Measurements from ENCODE around the gene TIMM17A.

The TIMM17A gene

DNA sequence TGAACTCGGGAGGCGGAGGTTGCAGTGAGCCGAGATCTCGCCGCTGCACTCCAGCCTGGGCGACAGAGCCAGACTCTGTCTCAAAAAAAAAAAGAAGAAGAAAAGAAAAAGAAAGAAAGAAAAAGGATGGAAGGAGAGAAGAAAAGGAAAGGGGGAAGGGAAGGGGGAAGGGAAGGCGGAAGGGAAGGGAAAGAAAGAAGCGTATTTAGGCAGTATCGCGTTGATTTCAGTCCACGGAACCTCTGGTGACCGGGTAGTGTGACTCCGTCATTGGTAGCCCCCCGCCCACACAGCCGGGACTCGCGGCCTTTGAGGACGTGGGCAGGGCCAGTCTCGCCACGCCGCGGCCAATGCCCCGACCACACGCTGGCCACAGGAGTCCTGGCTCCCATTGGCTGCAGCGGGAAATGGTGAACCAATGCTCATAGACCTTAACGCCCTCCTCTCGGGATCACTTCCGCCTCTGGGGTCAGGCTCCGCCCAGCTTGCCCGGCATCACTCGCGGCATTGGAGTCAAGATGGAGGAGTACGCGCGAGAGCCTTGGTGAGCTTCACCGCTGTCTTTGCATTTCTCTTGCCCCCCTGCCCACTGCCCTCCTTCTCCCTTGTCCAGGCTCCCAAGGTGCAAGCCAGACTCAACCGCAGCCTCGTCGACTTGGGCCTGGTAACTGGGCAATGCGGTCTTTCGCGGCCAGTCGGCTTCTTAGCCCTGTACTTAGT is at the start of gene TIMM17A:
Gene TIMM17A (plus strand): TSS at position 495 of the 720 bp plus-strand sequence. CDS start 24 bp downstream, at position 519.
- intact Hi-C loops (cut with DNase I) = loop anchor here (5.0 kb wide), 1 partner anchor 58 kb away; no protein-coding TSS in a partner anchor
- peak; percentile 95 to 99 (median 98) for DNase-seq

- intact Hi-C loops (cut with DNase I) = loop anchor here (5.0 kb wide), 1 partner anchor 256 kb away; the partner anchor contains the start of gene PTPN7
Measured at GRCh38 chr1:201906336-201906735, 49.0 kb upstream of the TIMM17A start.

DNA sequence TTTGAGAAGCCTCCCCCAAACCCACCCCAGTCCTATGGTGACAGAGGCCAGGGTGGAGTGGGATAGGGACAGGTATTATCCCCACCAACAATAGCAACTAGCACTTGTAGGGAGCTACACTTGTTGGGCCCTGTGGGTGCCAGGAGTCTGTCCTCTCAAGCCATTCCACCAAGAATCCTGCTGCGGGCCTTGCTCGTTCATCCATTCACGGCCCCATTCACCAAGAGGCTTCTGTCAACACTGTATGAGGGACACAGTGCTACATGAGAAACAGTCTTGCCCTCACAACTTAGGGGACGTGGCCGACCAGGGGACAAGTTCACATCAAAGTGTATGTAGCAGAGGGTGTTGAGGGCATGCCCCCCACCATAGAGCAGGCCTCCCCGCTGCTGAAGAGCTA is 47.7 kb upstream of the TIMM17A start:
- intact Hi-C loops (cut with DNase I) = loop anchor here (5.0 kb wide), 1 partner anchor 255 kb away; the partner anchor contains the start of gene PTPN7
- DNase-seq = peak in 2 of 10 donors; percentile 49 to 52

More at GRCh38 chr1:201906336-201906735, 49.0 kb upstream of the TIMM17A start:
- DNase-seq = peak in 1 of 10 donors; percentile 70

- intact Hi-C loops (cut with DNase I) = no loop called here
- no peak for DNase-seq
Measured at GRCh38 chr1:201911826-201912571, 43.3 kb upstream of the TIMM17A start.

DNA sequence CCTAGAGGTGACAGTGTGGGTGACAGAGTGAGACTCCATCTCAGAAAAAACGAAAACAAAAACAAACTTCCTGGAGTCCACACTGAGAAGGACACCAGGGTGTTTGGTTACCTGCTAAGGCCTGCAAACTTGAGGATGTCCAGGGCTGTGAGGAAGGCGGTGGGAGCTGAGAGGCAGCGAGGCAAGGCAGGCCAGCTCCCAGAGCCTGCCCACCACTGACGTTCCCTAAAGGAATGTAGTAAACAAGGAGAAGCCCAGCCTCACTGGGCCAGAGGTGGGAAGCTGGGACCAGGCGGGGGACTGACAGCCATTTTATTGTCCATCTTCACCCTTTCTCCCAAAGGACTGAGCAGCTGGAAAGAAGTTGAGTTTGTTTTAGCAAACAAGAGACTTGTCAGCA is 42.5 kb upstream of the TIMM17A start:
- intact Hi-C loops (cut with DNase I) = no loop called here
- DNase-seq = peak in 1 of 10 donors; percentile 50

DNA sequence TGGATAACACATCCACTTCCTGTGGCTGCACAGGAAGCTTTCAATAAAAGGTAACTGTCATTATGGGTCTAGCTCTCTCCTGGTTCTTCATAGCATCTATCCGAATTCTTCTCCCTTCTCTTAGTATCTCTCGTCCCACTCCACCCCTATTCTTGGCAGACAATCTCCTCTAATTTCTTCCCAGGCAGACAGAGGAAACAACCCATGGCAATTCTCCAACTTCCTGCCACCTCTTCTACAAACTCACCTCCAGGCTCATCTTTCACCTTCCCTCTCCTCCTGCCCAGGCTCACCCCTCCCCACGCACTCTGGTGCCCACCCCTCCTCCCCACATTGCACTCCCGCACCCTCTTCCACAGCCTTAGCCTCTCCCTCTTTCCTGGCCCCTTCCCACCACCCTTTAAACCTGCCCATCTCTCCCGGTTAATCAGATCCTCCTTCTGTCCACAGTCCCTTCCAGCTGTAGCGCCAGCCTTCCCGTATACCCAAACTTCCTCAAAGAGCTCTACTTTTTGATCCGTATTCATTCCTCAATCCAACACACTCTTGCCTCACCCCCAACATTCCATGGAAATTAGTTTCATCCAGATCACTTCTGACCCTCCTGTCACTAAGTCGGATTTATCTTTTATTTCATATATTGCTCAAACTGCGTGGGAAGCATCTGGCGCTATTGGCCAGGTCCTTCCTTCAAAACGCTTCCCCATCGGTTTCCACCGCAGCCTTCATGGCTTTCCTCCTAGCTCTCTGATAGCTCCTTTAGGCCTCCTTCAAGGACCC is 40.7 kb upstream of the TIMM17A start:
- peak in 1 of 10 donors; percentile 31 for DNase-seq
- intact Hi-C loops (cut with DNase I) = no loop called here

- DNase-seq = peak in 1 of 10 donors; percentile 62
- intact Hi-C loops (cut with DNase I) = no loop called here
Measured at GRCh38 chr1:201916649-201917249, 38.6 kb upstream of the TIMM17A start.

DNA sequence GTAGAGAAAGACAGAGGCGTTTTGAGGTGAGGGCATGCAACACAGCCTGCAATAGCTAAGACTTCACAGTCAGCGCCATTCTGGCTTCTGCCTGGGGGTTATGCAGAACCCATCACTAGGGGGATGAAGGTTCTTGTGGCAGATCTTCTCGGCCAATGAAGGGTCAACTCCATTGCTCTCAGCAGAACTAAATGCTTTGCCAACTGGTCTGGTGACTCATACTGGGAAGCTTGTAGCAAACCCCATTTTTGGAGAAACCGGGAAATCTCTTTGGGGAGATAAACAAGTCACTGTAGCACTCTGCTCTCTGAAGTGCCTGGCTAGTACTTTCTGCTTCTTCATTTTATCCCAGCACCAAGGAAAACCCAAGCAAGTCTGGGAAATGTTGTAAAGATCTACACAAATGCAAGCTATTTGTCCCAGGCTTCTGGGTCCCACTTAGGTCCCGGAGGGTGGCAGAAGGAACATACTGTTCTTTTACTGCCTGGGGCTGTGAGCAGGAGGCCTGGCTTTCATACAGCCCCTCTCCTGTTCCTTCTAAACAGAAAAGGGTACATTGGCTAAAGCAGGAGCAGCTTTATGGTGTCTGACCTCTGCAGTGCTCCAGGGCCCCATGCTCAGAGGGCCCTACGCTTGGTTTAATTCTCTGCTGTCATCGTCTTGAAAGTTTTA is 37.8 kb upstream of the TIMM17A start:
- intact Hi-C loops (cut with DNase I) = no loop called here
- DNase-seq = no peak

DNA sequence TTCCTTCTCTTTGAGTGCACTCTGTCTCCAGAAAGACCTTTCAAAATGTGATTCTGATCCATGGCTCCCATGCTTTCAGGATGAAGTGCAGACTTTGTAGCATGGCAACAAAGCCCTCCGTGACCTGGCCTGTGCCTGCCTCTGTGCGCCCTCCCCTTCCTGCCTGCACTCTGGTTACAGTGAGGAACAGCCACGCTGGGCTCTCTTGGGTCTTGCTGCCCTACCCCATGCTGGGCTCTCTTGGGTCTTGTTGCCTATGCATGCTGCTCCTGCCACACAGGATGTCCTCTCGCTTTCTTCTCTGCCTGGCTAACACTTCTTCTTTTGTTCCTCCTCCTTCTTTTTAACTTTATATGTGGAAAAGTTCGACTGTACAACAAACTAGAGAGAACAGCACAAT is 37.0 kb upstream of the TIMM17A start:
- intact Hi-C loops (cut with DNase I) = no loop called here

GRCh38 chr1:201921952-201922558 is 33.2 kb upstream of the TIMM17A start:
- DNase-seq = no peak
- intact Hi-C loops (cut with DNase I) = no loop called here

More for the DNA sequence above, 37.0 kb upstream of the TIMM17A start:
- DNase-seq = no peak

DNA sequence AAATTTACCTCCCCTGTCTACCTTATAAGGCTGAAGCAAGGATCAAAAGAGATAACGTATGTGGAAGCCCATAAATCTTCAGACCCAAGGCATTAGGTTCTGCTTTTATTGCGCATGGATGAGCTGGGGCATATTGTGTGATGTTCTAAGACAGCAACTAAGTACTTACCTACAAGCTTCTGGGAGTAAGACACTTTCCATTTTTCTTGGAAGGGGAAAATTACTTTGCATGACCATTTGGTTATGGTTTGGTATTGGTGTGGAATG is 30.1 kb upstream of the TIMM17A start:
- no peak for DNase-seq
- intact Hi-C loops (cut with DNase I) = no loop called here

DNA sequence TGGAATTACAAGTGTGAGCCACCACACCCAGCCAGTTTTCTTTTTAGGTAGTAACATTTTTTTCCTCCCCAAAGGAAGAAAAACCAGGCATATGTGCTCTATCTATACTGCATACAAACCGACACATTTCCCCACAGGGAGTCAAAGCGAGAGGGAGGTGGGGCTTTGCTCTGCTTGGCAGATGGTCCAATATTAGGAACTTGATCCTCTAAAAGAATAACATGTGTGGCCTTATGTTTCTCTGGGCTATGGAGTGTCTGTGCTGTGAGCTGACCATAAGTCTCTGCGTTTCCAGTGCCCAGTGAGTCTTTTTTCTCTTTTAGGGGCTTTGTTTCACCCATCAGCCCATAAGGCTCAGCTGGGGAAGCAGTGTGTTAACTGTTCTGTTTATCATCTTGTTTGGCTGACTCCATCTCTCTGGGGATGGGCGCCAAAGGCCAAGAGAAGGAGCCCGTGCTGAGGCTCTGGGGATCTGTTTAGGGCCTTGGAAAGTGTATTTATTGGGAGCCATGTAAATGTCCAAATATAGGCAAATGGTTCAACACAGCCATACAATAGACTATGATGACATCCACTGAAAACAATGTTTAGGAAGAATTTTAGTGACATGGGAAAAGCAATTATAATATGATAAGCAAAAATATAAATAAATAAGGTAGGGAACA is 29.2 kb upstream of the TIMM17A start:
- intact Hi-C loops (cut with DNase I) = no loop called here
- DNase-seq = no peak

DNA sequence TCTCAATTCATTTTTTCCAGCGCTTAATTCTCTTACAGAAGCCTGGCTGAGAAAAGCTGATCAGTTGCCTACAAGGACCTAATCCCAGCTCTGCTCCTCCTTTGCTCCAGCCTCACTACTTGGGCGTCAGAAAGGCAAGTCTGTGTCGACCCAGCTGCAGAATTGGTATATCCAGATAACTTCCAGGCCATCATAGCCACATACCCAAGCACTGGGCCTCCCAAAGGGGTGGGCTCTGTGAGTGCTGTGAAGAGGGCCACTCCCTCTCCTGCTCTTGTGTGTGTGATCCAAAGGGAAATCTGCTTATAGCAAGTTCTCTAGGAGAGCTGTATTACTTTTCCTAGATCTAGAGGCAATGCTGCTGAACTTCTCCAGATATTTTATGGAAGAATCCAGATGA is 27.0 kb upstream of the TIMM17A start:
- intact Hi-C loops (cut with DNase I) = no loop called here

GRCh38 chr1:201930137-201930536 is 25.2 kb upstream of the TIMM17A start:
- intact Hi-C loops (cut with DNase I) = no loop called here

More for the DNA sequence above, 27.0 kb upstream of the TIMM17A start:
- no peak for DNase-seq

GRCh38 chr1:201930803-201931202 is 24.5 kb upstream of the TIMM17A start:
- DNase-seq = no peak
- intact Hi-C loops (cut with DNase I) = no loop called here

More at GRCh38 chr1:201930137-201930536, 25.2 kb upstream of the TIMM17A start:
- DNase-seq = no peak

- no peak for DNase-seq
- intact Hi-C loops (cut with DNase I) = no loop called here
Measured at GRCh38 chr1:201933840-201934430, 21.4 kb upstream of the TIMM17A start.

DNA sequence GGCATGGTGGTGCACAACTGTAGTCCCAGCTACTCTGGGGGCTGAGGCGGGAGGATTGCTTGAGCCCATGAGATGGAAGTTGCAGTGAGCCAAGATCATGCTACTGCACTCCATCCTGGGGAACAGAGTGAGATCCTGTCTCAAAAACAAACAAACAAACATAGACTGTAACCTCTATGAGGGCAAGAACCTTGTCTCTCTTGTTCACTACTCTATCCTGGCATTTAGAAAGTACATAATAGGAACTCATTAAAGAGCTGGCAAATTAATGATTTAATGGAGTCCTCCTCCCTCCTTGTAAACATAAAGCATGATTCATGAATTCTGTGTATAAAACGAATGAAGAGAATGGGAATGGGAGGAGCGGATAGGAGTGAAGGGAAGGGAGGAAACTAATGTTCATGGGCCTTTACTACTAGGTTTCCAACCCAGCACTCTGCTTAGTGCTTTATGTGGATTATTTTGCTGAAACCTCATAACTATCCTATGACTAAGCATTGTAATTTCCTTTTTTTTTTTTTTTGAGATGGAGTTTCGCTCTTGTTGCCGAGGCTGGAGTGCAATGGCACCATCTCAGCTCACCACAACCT is 17.6 kb upstream of the TIMM17A start:
- no peak for DNase-seq
- intact Hi-C loops (cut with DNase I) = no loop called here

DNA sequence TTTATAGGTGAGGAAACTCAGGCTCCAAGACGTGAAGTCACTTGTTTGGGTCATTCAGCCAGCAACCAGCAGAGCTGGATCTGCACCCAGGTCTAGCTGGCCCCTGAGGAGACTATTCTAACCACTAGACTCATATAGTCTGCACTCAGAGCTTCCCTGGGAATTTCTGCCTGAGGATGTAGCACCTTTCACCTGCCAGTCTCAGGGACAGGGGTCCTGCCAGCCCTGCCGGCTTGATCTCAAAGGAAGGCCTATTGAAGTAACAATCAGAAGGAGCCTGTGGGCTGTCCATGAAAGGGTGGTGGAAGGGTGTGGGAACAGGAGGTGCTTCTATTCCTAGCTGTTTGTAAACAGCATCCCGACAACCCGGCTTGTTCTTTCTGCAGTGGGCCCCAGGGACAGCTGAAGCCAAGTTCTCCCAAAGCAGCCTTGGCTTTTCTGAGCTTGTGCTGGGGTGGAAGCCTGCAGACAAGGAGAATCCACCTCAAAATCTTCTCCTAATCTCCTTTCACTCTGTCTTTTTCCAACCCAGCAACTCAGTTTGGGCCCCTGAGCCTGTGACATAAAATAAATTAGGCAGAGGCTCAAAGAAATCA is 16.8 kb upstream of the TIMM17A start:
- no peak for DNase-seq
- intact Hi-C loops (cut with DNase I) = no loop called here

Measured in posterior cingulate gyrus (tissue), 11 donors.